Measurements from ENCODE around the gene MAP6. TPM values are rescaled to one million over a fixed set of nuclear protein-coding genes. Genes with fewer than 3 reads are reported as not detected.

The MAP6 gene
- total and polyA plus RNA-seq, 12 donors, result 11.4 to 56.0 (median 22.6) TPM

GRCh38 chr11:75598264-75598663, 70.6 kb downstream of the MAP6 start:
- no peak overlapping the region for H3K27ac ChIP-seq
- TF ChIP-seq POLR2A (IDR thresholded peaks at IDR 0.05), result no peak
- no peak for TF ChIP-seq CTCF (IDR thresholded peaks at IDR 0.05)
- H3K9me3 ChIP-seq (replicated peaks in 1 of 3), result no peaks in the 10 kb centered on the region
- H3K36me3 ChIP-seq (replicated peaks in 1 of 2), result no peaks in the 10 kb centered on the region
- no peak for DNase-seq
- H3K4me1 ChIP-seq (replicated peaks in 1 of 2), result peaks cover 0 to under 1% of the 10 kb centered on the region in 2 donors
- intact Hi-C loops (cut with DNase I), result loop anchor here in 1 of 2 donors (10.0 kb wide), 1 partner anchor 67 kb away; the partner anchor contains the start of gene MAP6
- H3K4me3 ChIP-seq, result no peak overlapping the region
- no peaks in the 10 kb centered on the region for H3K27me3 ChIP-seq

GRCh38 chr11:75597636-75598035, 71.2 kb downstream of the MAP6 start:
- no peaks in the 10 kb centered on the region for H3K36me3 ChIP-seq (replicated peaks in 1 of 2)
- 66 to 72% (median 70%) methylated on average over 4 of the region's 4 CpGs for WGBS, 4 donors
- H3K4me3 ChIP-seq, result no peak overlapping the region
- no peaks in the 10 kb centered on the region for H3K9me3 ChIP-seq (replicated peaks in 1 of 3)
- no peak overlapping the region for H3K27ac ChIP-seq
- no peaks in the 10 kb centered on the region for H3K27me3 ChIP-seq
- peaks cover 0 to 6% of the 10 kb centered on the region in 2 donors for H3K4me1 ChIP-seq (replicated peaks in 1 of 2)
- DNase-seq, result peak in 1 of 7 donors; percentile 30
- TF ChIP-seq POLR2A (IDR thresholded peaks at IDR 0.05) (no peak), CTCF (IDR thresholded peaks at IDR 0.05) (peak in 5 of 6 experiments; percentile 24 to 48 (median 39))
- intact Hi-C loops (cut with DNase I), result loop anchor here in 1 of 2 donors (10.0 kb wide), 1 partner anchor 67 kb away; the partner anchor contains the start of gene MAP6

- Histone ChIP-seq H3K9me3 (replicated peaks in 1 of 3) (no peaks in the 10 kb centered on the region), H3K27me3 (no peaks in the 10 kb centered on the region), H3K36me3 (replicated peaks in 1 of 2) (no peaks in the 10 kb centered on the region), H3K4me3 (no peak overlapping the region), H3K4me1 (replicated peaks in 1 of 2) (peaks cover 0 to 6% of the 10 kb centered on the region in 2 donors), H3K27ac (no peak overlapping the region)
- 71 to 87% (median 80%) methylated on average over 4 of the region's 4 CpGs for WGBS, 4 donors
- intact Hi-C loops (cut with DNase I), result loop anchor here in 1 of 2 donors (10.0 kb wide), 1 partner anchor 68 kb away; the partner anchor contains the start of gene MAP6
- TF ChIP-seq CTCF (IDR thresholded peaks at IDR 0.05), result no peak
- TF ChIP-seq POLR2A (IDR thresholded peaks at IDR 0.05), result no peak
- DNase-seq, result no peak
Observed at GRCh38 chr11:75596914-75597313, 71.9 kb downstream of the MAP6 start.

GRCh38 chr11:75595429-75595828, 73.4 kb downstream of the MAP6 start:
- 78 to 93% (median 83%) methylated on average over 2 of the region's 2 CpGs for WGBS, 4 donors
- peaks cover 0 to 6% of the 10 kb centered on the region in 2 donors for H3K4me1 ChIP-seq (replicated peaks in 1 of 2)
- no peak overlapping the region for H3K4me3 ChIP-seq
- H3K9me3 ChIP-seq (replicated peaks in 1 of 3), result no peaks in the 10 kb centered on the region
- TF ChIP-seq POLR2A (IDR thresholded peaks at IDR 0.05), result no peak
- TF ChIP-seq CTCF (IDR thresholded peaks at IDR 0.05), result no peak
- intact Hi-C loops (cut with DNase I), result loop anchor here in 1 of 2 donors (10.0 kb wide), 1 partner anchor 69 kb away; the partner anchor contains the start of gene MAP6
- H3K36me3 ChIP-seq (replicated peaks in 1 of 2), result no peaks in the 10 kb centered on the region
- no peaks in the 10 kb centered on the region for H3K27me3 ChIP-seq
- DNase-seq, result no peak
- no peak overlapping the region for H3K27ac ChIP-seq

Data from adrenal gland (tissue), 12 donors.